Inflammatory macrophage (primary cell): ENCODE results near the gene LRRC2.
A peak's percentile ranks its signal among the peaks of the same experiment; 100 is the strongest.
"Not testable (repeated sequence)": the region's sequence is repeated elsewhere in the genome, so short reads cannot be mapped to it uniquely, and the experiment has no call there.

Source experiments
- DNase-seq, 2 donors: peaks; one replicate each; pipeline ENCODE4 v3.0.0-alpha.2; 2020 to 2022

Gene LRRC2

GRCh38 chr3:46522201-46522600 lies 43.9 kb downstream of the LRRC2 start:
- DNase-seq = not testable (repeated sequence)

- no peak for DNase-seq
Measured at GRCh38 chr3:46521096-46521495, 45.0 kb downstream of the LRRC2 start.

- DNase-seq = no peak
Measured at GRCh38 chr3:46520531-46520930, 45.6 kb downstream of the LRRC2 start.

GRCh38 chr3:46519952-46520351 lies 46.1 kb downstream of the LRRC2 start:
- no peak for DNase-seq

- peak in 1 of 2 donors; percentile 26 for DNase-seq
Measured at GRCh38 chr3:46517784-46518181, 48.3 kb downstream of the LRRC2 start.

- no peak for DNase-seq
Measured at GRCh38 chr3:46517016-46517783, 48.9 kb downstream of the LRRC2 start.

GRCh38 chr3:46516521-46516920 lies 49.6 kb downstream of the LRRC2 start:
- no peak for DNase-seq

GRCh38 chr3:46512191-46512749 lies 53.8 kb downstream of the LRRC2 start:
- no peak for DNase-seq

- DNase-seq = no peak
Measured at GRCh38 chr3:46509661-46510187, 56.4 kb downstream of the LRRC2 start.

GRCh38 chr3:46508850-46509591 lies 57.1 kb downstream of the LRRC2 start:
- no peak for DNase-seq

GRCh38 chr3:46506526-46506925 lies 59.6 kb downstream of the LRRC2 start:
- no peak for DNase-seq

- no peak for DNase-seq
Measured at GRCh38 chr3:46505953-46506352, 60.1 kb downstream of the LRRC2 start.

GRCh38 chr3:46504789-46505188 lies 61.3 kb downstream of the LRRC2 start:
- no peak for DNase-seq

GRCh38 chr3:46503200-46503874 lies 62.8 kb downstream of the LRRC2 start:
- DNase-seq = no peak

- no peak for DNase-seq
Measured at GRCh38 chr3:46501702-46502101, 64.4 kb downstream of the LRRC2 start.

- no peak for DNase-seq
Measured at GRCh38 chr3:46500656-46501635, 65.2 kb downstream of the LRRC2 start.

GRCh38 chr3:46498916-46499519 lies 67.1 kb downstream of the LRRC2 start:
- no peak for DNase-seq

GRCh38 chr3:46497556-46498265 lies 68.4 kb downstream of the LRRC2 start, which contains the start of gene RTP3:
Gene RTP3, plus strand, starts transcription at chr3:46497976. Its CDS starts 87 bp downstream, at chr3:46498063.
- no peak for DNase-seq

GRCh38 chr3:46496746-46497555 lies 69.2 kb downstream of the LRRC2 start:
- peak; percentile 7 to 33 for DNase-seq
